Mucosa of stomach (tissue), 1 donor: Measurements from ENCODE around the gene NXF1.

ENCODE experiments used
- H3K27me3 ChIP-seq: one replicate; pipeline ENCODE4 v1.7.0; 2013; ENCODE audit warnings: mild to moderate bottlenecking, low read length; ENCODE audit not compliant: control insufficient read depth, insufficient read depth
- H3K36me3 ChIP-seq: one replicate; pipeline ENCODE4 v1.7.0; 2013; ENCODE audit warnings: low read length; ENCODE audit not compliant: control insufficient read depth, insufficient read depth
- H3K4me1 ChIP-seq: one replicate; pipeline ENCODE4 v1.7.0; 2013; ENCODE audit warnings: mild to moderate bottlenecking, low read length; ENCODE audit not compliant: control insufficient read depth, insufficient read depth
- H3K4me3 ChIP-seq: one replicate; pipeline ENCODE4 v1.7.0; 2013; ENCODE audit warnings: low read length
- H3K9ac ChIP-seq: one replicate; pipeline ENCODE4 v1.7.0; 2013; ENCODE audit warnings: mild to moderate bottlenecking, low read length, moderate library complexity
- H3K9me3 ChIP-seq: one replicate; pipeline ENCODE4 v1.7.0; 2013; ENCODE audit warnings: mild to moderate bottlenecking, low read length, moderate library complexity; ENCODE audit not compliant: control insufficient read depth
- donor health status: Pancreatic carcinoma.

NXF1 gene

DNA sequence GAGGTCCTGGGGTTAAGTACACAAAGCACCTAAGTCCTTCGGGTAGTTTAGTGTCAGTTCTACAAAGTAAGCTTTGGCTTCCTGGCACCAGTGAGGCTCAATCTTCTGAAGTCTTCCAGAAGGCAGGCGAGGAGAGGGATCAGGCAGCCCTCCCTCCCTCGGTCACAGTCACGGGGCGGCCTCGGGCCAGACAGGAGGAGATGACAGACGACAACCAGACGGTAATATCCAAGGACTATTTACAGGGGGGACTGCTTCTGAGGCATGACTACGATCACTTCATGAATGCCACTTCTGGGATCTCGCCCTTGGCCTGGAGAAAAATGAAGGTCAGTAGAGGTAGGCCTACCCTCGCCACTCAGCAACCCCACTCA is 13.1 kb downstream of the NXF1 start:
- H3K9me3 ChIP-seq, result no peaks in the 10 kb centered on the region
- peak overlapping the region; percentile 65 for H3K9ac ChIP-seq
- no peaks in the 10 kb centered on the region for H3K27me3 ChIP-seq
- peaks cover 21% of the 10 kb centered on the region for H3K4me1 ChIP-seq
- peak overlapping the region; percentile 64 for H3K4me3 ChIP-seq
- H3K36me3 ChIP-seq, result peaks cover 27% of the 10 kb centered on the region

- H3K27me3 ChIP-seq, result no peaks in the 10 kb centered on the region
- no peaks in the 10 kb centered on the region for H3K9me3 ChIP-seq
- peaks cover 27% of the 10 kb centered on the region for H3K36me3 ChIP-seq
- H3K4me1 ChIP-seq, result peaks cover 21% of the 10 kb centered on the region
- peak within 1 kb of the TSS; percentile 64 for H3K4me3 ChIP-seq
- H3K9ac ChIP-seq, result peak within 1 kb of the TSS; percentile 77
Measured at GRCh38 chr11:62791501-62792201, 13.6 kb downstream of the NXF1 start, which contains the start of gene TMEM223. Gene TMEM223, minus strand, starts transcription at chr11:62792006. Its CDS starts 12 bp downstream, at chr11:62791994.

GRCh38 chr11:62789576-62789975 is 15.7 kb downstream of the NXF1 start:
- no peak overlapping the region for H3K4me3 ChIP-seq
- no peak overlapping the region for H3K9ac ChIP-seq
- H3K36me3 ChIP-seq, result peaks cover 14% of the 10 kb centered on the region
- no peaks in the 10 kb centered on the region for H3K9me3 ChIP-seq
- peaks cover 30% of the 10 kb centered on the region for H3K4me1 ChIP-seq
- H3K27me3 ChIP-seq, result no peaks in the 10 kb centered on the region

DNA sequence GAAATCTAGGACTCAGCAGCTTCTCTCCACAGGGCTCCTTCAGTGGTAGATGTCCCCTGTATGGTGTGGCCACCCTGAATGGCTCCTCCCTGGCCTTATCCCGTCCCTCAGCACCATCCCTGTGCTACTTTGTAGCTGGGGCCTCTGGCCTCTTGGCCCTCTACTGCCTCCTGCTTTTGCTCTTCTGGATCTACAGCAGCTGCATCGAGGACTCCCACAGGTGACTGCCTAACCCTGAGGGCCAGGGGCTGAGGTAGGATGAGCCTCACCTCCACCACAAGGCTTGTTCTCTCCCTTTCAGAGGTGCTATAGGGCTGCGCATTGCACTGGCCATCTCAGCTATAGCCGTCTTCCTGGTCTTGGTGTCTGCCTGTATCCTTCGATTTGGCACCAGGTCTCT is 16.2 kb downstream of the NXF1 start:
- Histone ChIP-seq H3K9me3 (no peaks in the 10 kb centered on the region), H3K9ac (no peak overlapping the region), H3K4me1 (peaks cover 30% of the 10 kb centered on the region), H3K27me3 (no peaks in the 10 kb centered on the region), H3K36me3 (peaks cover 11% of the 10 kb centered on the region), H3K4me3 (no peak overlapping the region)

DNA sequence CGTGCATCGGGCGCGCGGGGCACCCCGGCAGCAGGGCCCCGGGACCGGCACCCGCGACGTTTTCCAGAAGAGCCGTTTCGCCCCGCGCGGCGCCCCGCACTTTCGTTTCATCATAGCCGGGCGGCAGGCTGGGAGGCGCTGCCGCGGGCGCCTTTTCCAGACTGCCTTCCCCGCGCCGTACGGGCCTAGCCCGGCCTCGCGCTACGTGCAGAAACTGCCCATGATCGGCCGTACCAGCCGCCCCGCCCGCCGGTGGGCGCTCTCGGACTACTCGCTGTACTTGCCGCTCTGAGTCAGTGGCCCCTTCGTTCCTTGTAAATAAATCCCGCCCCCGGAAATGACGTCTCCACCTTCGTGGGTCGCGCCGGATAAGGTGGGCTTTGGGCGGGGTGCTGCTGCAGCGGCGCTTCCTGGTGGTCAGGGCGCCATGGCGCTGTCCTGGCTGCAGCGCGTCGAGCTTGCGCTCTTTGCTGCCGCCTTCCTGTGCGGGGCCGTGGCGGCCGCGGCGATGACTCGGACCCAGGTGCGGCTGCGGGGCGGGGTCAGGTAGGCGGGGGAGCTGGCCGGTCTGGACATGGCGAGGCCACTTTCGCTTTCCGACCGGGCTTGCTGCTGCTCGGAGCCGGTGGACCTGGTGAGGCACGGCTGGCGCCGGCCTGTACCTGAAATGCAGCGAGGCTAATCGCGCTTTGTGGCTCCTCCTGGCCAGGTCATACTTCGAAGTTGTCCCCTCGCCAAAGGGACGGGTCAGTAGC is 18.1 kb downstream of the NXF1 start, which contains the start of gene TMEM179B:
Gene TMEM179B (plus strand): TSS at position 398 of the 755 bp plus-strand sequence. CDS start 30 bp downstream, at position 428.
- H3K4me3 ChIP-seq, result peak within 1 kb of the TSS; percentile 68
- peaks cover 24% of the 10 kb centered on the region for H3K4me1 ChIP-seq
- H3K36me3 ChIP-seq, result peaks cover 11% of the 10 kb centered on the region
- H3K9ac ChIP-seq, result peak within 1 kb of the TSS; percentile 79
- H3K9me3 ChIP-seq, result no peaks in the 10 kb centered on the region
- H3K27me3 ChIP-seq, result no peaks in the 10 kb centered on the region

DNA sequence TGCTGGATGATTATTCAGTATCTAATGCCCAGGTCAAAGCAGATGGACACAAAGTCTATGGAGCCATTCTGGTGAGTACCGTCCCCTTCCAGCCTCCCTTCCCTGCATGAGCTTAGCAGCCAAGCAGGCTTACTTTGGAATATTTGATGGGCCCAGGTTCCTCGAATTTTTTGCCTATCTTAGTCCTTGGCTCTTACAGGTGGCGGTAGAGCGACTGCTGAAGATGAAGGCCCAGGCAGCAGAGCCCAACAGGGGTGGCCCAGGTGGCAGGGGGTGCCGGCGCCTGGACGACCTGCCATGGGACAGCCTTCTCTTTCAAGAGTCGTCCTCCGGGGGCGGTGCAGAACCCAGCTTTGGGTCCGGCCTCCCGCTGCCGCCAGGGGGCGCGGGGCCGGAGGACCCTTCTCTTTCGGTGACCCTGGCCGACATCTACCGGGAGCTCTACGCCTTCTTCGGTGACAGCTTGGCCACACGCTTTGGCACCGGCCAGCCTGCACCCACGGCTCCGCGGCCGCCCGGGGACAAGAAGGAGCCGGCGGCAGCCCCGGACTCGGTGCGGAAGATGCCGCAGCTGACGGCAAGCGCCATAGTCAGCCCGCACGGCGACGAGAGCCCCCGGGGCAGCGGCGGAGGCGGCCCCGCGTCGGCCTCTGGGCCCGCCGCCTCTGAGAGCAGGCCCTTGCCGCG is 18.8 kb downstream of the NXF1 start:
- Histone ChIP-seq H3K36me3 (peaks cover 11% of the 10 kb centered on the region), H3K9ac (peak overlapping the region; percentile 79), H3K4me3 (peak overlapping the region; percentile 68), H3K27me3 (no peaks in the 10 kb centered on the region), H3K4me1 (peaks cover 22% of the 10 kb centered on the region), H3K9me3 (no peaks in the 10 kb centered on the region)

DNA sequence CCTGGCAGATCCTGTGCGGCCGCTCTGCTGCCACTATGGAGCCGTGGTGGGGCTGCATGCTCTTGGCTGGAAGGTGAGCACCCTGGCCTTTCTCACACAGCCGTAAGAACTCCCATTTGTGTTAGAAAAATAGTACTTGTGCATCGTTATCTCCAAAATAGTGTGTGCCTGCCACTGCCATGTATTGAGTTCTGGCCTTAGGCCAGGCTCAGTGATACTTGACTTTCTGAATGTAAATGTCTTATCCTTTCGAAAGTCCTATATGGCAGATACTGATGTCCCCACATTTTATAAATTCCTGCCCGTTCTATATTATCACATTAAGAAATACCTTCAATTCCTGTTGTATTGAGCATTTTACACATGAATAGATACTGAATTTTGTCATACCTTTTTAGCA is 22.5 kb downstream of the NXF1 start:
- Histone ChIP-seq H3K4me1 (peaks cover 8% of the 10 kb centered on the region), H3K9me3 (no peaks in the 10 kb centered on the region), H3K27me3 (no peaks in the 10 kb centered on the region), H3K9ac (no peak overlapping the region), H3K36me3 (no peaks in the 10 kb centered on the region), H3K4me3 (no peak overlapping the region)

DNA sequence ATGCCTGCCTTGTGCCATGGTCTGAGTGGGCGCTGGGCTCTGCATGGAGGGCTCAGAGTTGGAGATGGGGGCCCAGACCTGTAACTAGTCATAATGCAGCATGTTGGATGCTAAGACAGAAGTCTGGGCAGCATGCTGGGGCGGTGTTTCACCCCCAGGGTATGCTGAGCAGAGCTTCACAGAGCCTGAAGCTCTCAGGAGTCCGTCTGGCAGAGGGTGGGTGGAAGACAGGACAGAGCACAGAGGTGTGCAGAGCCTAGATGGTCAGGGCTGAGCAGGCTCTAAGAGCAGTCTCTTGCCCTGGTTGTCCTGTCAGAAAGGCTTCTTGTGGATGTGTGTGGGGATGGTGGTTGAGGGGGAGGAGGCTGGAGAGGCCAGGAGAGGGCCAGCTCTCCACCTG is 26.8 kb downstream of the NXF1 start:
- peaks cover 7% of the 10 kb centered on the region for H3K36me3 ChIP-seq
- H3K27me3 ChIP-seq, result no peaks in the 10 kb centered on the region
- no peaks in the 10 kb centered on the region for H3K9me3 ChIP-seq
- H3K9ac ChIP-seq, result no peak overlapping the region
- no peaks in the 10 kb centered on the region for H3K4me1 ChIP-seq
- H3K4me3 ChIP-seq, result no peak overlapping the region

- Histone ChIP-seq H3K36me3 (peaks cover 7% of the 10 kb centered on the region), H3K27me3 (no peaks in the 10 kb centered on the region), H3K4me1 (no peaks in the 10 kb centered on the region), H3K4me3 (no peak overlapping the region), H3K9me3 (no peaks in the 10 kb centered on the region), H3K9ac (no peak overlapping the region)
Measured at GRCh38 chr11:62777389-62777788, 27.9 kb downstream of the NXF1 start.

- H3K36me3 ChIP-seq, result peaks cover 7% of the 10 kb centered on the region
- no peak overlapping the region for H3K4me3 ChIP-seq
- H3K9me3 ChIP-seq, result no peaks in the 10 kb centered on the region
- peaks cover 7% of the 10 kb centered on the region for H3K4me1 ChIP-seq
- no peak overlapping the region for H3K9ac ChIP-seq
- H3K27me3 ChIP-seq, result no peaks in the 10 kb centered on the region
Measured at GRCh38 chr11:62775646-62776045, 29.6 kb downstream of the NXF1 start.

GRCh38 chr11:62774407-62774806 is 30.8 kb downstream of the NXF1 start:
- peaks cover 7% of the 10 kb centered on the region for H3K36me3 ChIP-seq
- peaks cover 18% of the 10 kb centered on the region for H3K4me1 ChIP-seq
- no peak overlapping the region for H3K9ac ChIP-seq
- no peaks in the 10 kb centered on the region for H3K27me3 ChIP-seq
- H3K9me3 ChIP-seq, result no peaks in the 10 kb centered on the region
- H3K4me3 ChIP-seq, result no peak overlapping the region
